Esophagus muscularis mucosa (tissue), 4 donors: ENCODE results near the gene VDR. TPM values are rescaled to one million over a fixed set of nuclear protein-coding genes. Genes with fewer than 3 reads are reported as not detected.

ENCODE experiments used
- DNase-seq: peaks from one replicate; pipeline ENCODE4 v3.0.0-alpha.2; 2017; ENCODE audit errors: extremely low spot score
- H3K27ac ChIP-seq, 4 donors: fragments of 200-600 bp; sonication (generic); replicated peaks in 1 of 4; 1 replicate in 3 of 4; 2 replicates in 1 of 4; pipeline ENCODE4 v1.5.1; 2016 to 2019; ENCODE audit warnings: mild to moderate bottlenecking in 1 of 4
- H3K27me3 ChIP-seq, 4 donors: fragments of 200-600 bp; sonication (generic); one replicate each; pipeline versions ENCODE4 v1.5.1 to v1.6.0; 2016 to 2019
- H3K36me3 ChIP-seq, 4 donors: fragments of 200-600 bp; sonication (generic); one replicate each; pipeline ENCODE4 v1.5.1; 2016 to 2019
- H3K4me1 ChIP-seq, 4 donors: fragments of 200-600 bp; sonication (generic); one replicate each; pipeline ENCODE4 v1.5.1; 2016 to 2019
- H3K4me3 ChIP-seq, 4 donors: fragments of 200-600 bp; sonication (generic); 1 replicate in 2 of 4; 2 replicates in 2 of 4; pipeline ENCODE4 v1.5.1; 2016 to 2019; ENCODE audit warnings: mild to moderate bottlenecking in 4 of 4, moderate library complexity in 1 of 4
- H3K9me3 ChIP-seq, 4 donors: fragments of 200-600 bp; sonication (generic); 1 replicate in 3 of 4; 2 replicates in 1 of 4; pipeline ENCODE4 v1.5.1; 2016 to 2019
- EP300 ChIP-seq: sonication (generic); formaldehyde crosslinking; IDR thresholded peaks from one replicate; pipeline ENCODE4 v1.6.1; 2017; ENCODE audit warnings: antibody characterized with exemption
- POLR2A ChIP-seq: fragments of 450-650 bp; IDR thresholded peaks from one replicate; pipeline ENCODE4 v1.6.1; 2017; ENCODE audit warnings: antibody characterized with exemption, moderate library complexity, mild to moderate bottlenecking, low read depth
- POLR2AphosphoS5 ChIP-seq, 2 donors: sonication (generic); formaldehyde crosslinking; IDR thresholded peaks; one replicate each; pipeline ENCODE4 v1.6.1; 2017; ENCODE audit warnings: antibody characterized with exemption in 2 of 2
- WGBS: methylation state at CpG from one replicate; pipeline ENCODE4 v1.1.5; 2018; 5-methylcytosine and 5-hydroxymethylcytosine counted together
- intact Hi-C: fragments of 100-400 bp; cut with DNase I; formaldehyde crosslinking; loops from one replicate; pipeline ENCODE4 v1.15.1; 2023
- total RNA-seq, 4 donors: library from RNA; depleted of rRNA; stranded (reverse); fragments of >200 nt; gene quantifications; one replicate each; pipeline versions ENCODE4 v1.1.0 to v1.2.1, GENCODE V29; 2016
- TF ChIP-seq, protein P1 (sequence below), 3 experiments: fragments of 200-600 bp in 2 of 3; fragments of 450-650 bp in 1 of 3; sonication (generic) in 2 of 3; IDR thresholded peaks; one replicate each; pipeline ENCODE4 v1.5.1; 2017 to 2019; ENCODE audit warnings: antibody characterized with exemption in 3 of 3, mild to moderate bottlenecking in 2 of 3, moderate library complexity in 1 of 3

VDR gene
- total RNA-seq, 4 donors from 2014 or later = 0.42 to 2.8 (median 2.1) TPM

DNA sequence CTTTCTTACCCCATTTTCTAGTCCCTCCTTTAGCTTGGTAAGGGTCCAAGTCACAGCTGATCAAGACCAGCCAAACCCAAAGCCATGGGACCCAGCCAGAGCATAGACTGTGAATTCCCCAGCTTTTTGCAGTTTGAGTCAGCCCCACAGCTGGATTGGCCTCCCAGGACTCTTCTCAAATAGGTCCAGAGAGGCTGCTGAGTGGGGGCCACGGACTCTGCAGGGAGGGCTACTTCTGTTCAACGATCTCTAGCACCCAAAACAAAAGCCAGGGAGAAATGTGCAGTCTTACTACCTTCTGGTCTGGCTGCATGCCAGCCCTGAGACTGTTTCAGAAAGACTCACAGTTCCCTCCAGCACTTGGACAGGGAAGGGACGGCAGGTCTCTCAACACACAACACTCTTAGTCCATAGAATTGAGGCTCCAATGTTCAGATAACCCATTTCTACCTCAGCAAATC, 1.6 kb downstream of the VDR start:
- intact Hi-C loops = no loop called here

DNA sequence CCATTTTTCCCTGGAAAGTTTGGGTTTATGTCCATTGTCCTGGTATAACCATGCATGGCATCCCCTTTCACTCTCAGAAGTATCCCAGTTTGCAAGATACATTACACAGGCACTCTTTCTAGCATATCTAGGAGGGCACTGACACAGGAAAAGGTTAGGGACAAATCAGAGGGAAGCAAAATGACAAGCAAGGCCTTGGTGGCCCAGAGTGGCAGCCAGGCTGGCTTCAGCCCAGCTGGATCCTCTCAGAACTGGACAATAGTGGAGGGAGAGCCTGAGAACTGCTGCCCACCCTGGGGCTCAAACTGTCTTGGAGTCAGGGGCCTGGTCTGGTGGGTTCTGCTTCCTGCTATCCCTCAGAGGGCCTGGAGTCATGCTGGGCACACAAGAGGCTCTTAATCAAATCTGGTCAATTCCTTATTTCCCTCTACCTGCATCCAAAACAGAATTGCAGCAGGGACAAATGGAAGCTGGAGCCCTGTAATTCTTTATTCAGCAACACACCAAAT, 2.6 kb downstream of the VDR start:
- Histone ChIP-seq H3K4me3 (no peak overlapping the region), H3K27ac (no peak overlapping the region), H3K36me3 (no peaks in the 10 kb centered on the region), H3K4me1 (peaks cover 5 to 30% (median 27%) of the 10 kb centered on the region in 4 donors), H3K9me3 (no peaks in the 10 kb centered on the region), H3K27me3 (peaks cover 0 to 49% (median 0%) of the 10 kb centered on the region in 4 donors)
- intact Hi-C loops = no loop called here
- TF ChIP-seq POLR2A (no peak), EP300 (no peak), POLR2AphosphoS5 (IDR thresholded peaks at IDR 0.05) (no peak)
- TF ChIP-seq, protein P1, sequence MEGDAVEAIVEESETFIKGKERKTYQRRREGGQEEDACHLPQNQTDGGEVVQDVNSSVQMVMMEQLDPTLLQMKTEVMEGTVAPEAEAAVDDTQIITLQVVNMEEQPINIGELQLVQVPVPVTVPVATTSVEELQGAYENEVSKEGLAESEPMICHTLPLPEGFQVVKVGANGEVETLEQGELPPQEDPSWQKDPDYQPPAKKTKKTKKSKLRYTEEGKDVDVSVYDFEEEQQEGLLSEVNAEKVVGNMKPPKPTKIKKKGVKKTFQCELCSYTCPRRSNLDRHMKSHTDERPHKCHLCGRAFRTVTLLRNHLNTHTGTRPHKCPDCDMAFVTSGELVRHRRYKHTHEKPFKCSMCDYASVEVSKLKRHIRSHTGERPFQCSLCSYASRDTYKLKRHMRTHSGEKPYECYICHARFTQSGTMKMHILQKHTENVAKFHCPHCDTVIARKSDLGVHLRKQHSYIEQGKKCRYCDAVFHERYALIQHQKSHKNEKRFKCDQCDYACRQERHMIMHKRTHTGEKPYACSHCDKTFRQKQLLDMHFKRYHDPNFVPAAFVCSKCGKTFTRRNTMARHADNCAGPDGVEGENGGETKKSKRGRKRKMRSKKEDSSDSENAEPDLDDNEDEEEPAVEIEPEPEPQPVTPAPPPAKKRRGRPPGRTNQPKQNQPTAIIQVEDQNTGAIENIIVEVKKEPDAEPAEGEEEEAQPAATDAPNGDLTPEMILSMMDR (IDR thresholded peaks at IDR 0.05) = no peak
- DNase-seq = no peak

More for the DNA sequence above, 1.6 kb downstream of the VDR start:
- Histone ChIP-seq H3K4me1 (peaks cover 5 to 30% (median 27%) of the 10 kb centered on the region in 4 donors), H3K9me3 (no peaks in the 10 kb centered on the region), H3K27me3 (peaks cover 0 to 44% (median 0%) of the 10 kb centered on the region in 4 donors), H3K27ac (no peak overlapping the region), H3K4me3 (no peak overlapping the region), H3K36me3 (no peaks in the 10 kb centered on the region)
- TF ChIP-seq POLR2A (no peak), POLR2AphosphoS5 (IDR thresholded peaks at IDR 0.05) (no peak), EP300 (no peak)
- TF ChIP-seq, protein P1 (IDR thresholded peaks at IDR 0.05) = no peak
- DNase-seq = no peak
- WGBS = 41% methylated on average over 3 of the region's 3 CpGs

- 90% methylated on average over 6 of the region's 6 CpGs for WGBS
- intact Hi-C loops = no loop called here
- Histone ChIP-seq H3K36me3 (no peaks in the 10 kb centered on the region), H3K9me3 (no peaks in the 10 kb centered on the region), H3K4me1 (peaks cover 5 to 30% (median 27%) of the 10 kb centered on the region in 4 donors), H3K4me3 (no peak overlapping the region), H3K27me3 (peaks cover 0 to 53% (median 0%) of the 10 kb centered on the region in 4 donors), H3K27ac (no peak overlapping the region)
- no peak for TF ChIP-seq EP300
- TF ChIP-seq POLR2AphosphoS5 (IDR thresholded peaks at IDR 0.05) = no peak
- no peak for TF ChIP-seq POLR2A
- no peak for DNase-seq
These were observed 3.1 kb downstream of the VDR start for GRCh38 chr12:47901718-47902093.

- intact Hi-C loops = no loop called here
These were observed 3.6 kb downstream of the VDR start for GRCh38 chr12:47901063-47901717.

More at GRCh38 chr12:47901063-47901717, 3.6 kb downstream of the VDR start:
- Histone ChIP-seq H3K4me1 (peaks cover 5 to 30% (median 27%) of the 10 kb centered on the region in 4 donors), H3K27ac (no peak overlapping the region), H3K27me3 (peaks cover 0 to 55% (median 0%) of the 10 kb centered on the region in 4 donors), H3K9me3 (no peaks in the 10 kb centered on the region), H3K36me3 (no peaks in the 10 kb centered on the region), H3K4me3 (no peak overlapping the region)
- TF ChIP-seq POLR2AphosphoS5 (IDR thresholded peaks at IDR 0.05) (no peak), POLR2A (no peak), EP300 (no peak)
- TF ChIP-seq, protein P1 (IDR thresholded peaks at IDR 0.05) = no peak
- DNase-seq = no peak
- whole genome bisulfite sequencing = 75% methylated on average over 10 of the region's 10 CpGs
